DMS53 (cell line): ENCODE data around the gene RRP7A.
"Not testable (repeated sequence)": the region's sequence is repeated elsewhere in the genome, so short reads cannot be mapped to it uniquely, and the experiment has no call there.

Source experiments
- DNase-seq: peaks from one replicate; lab custom pipeline; 2025; lab: John Stamatoyannopoulos, UW

The RRP7A gene

DNA sequence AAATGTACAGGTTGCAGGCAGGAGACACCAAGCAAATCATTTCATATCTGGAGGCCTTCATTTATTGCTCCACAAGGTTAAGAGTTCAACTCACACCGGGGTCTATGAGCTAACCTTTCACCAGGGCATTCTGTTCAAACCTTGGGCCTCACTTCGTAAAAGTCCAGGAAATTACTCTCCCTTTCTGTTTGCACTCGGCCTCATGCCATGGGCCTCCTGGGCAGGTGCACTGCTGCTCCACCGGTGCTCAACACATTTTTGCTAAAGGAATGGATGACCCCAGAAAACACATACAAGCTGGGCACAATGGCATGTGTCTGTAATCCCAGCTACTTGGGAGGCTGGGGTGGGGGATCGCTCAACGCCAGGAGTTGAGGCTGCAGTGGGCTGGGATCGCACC, 16.6 kb upstream of the RRP7A start:
- no peak for DNase-seq

DNA sequence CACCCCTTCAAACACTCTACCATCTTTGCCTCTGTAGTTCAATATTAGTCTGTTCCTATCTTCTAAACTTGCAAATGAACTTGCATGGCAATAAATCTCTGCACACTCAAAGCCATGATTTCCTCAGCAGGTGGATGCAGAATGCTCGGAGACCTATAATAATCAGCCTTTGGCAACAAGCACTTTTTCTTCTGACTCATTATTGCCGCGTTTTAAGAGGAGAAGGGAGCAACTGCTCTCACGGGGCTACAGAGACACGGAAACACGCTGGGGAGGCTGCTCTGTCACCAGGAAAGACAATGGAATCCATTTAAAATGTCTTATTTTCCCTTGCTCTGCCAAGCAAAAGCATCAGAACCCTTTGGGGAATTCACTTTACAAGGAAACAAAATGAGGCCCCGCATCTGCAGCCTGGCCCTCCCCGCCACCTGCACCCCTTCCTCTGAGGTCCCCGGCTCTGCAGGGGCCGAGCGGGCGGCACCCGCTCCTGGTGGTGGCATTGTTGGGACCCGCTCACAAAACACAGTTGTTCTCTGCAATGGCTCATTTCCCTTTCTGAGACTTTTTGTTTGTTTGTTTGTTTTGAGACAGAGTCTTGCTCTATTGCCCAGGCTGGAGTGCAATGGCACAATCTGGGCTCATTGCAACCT, 15.6 kb upstream of the RRP7A start:
- not testable (repeated sequence) for DNase-seq

DNA sequence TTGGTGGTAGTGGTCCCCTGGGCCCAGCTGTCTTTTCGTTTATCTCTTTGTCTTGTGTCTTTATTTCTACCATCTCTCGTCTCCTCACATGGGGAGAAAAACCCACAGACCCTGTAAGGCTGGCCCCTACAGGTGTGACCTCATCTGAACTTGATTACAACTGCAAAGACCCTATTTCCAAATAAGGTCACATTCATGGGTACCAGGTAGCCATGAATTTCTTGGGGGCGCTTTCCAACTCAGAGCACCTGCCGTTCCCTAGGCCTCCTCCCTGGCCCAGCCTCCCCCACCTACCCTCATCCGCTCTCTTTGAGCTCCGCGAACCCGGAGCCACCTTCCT, 14.0 kb upstream of the RRP7A start:
- no peak for DNase-seq

DNA sequence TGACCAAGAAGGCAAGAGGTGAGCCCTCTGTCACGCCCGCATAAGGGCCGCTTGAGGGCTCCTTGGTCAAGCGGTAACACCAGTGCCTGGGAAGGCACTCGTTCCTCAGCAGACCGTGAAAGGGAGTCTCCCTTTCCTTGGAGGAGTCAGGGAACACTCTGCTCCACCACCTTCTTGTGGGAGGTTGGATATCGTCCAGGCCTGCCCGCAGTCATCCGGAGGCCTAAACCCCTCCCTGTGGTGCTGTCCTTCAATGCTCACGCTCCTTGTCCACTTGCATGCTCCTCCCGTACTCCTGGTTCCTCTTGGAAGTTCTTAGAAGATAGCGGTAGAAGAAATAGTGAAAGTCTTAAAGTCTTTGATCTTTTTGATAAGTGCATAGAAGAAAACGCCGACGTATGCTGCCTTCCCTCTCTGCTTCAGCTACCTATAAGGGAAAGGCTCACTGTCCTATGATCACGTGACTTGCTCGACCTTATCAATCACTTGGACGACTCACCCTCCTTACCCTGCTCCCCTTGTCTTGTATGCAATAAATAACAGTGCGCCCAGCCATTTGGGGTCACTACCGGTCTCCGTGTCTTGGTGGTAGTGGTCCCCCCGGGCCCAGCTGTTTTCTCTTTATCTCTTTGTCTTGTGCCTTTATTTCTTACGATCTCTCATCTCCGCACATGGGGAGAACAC, 11.9 kb upstream of the RRP7A start:
- DNase-seq = not testable (repeated sequence)

DNA sequence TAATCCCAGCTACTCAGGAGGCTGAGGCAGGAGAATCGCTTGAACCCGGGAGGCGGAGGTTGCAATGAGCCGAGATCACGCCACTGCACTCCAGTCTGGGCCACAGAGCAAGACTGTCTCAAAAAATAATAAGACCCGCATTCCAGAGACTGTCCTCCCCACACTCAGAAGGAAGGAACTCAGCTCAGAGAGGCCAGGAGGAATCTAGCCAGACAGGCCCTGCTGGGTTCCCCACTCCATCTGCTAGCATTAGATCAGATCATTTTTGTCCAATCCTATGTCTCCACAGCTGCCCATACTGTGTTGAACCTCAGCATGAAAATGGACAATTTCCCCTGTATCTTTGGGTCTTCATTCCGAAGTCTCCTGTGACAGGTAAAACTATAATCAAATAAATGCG, 9.8 kb upstream of the RRP7A start:
- not testable (repeated sequence) for DNase-seq

DNA sequence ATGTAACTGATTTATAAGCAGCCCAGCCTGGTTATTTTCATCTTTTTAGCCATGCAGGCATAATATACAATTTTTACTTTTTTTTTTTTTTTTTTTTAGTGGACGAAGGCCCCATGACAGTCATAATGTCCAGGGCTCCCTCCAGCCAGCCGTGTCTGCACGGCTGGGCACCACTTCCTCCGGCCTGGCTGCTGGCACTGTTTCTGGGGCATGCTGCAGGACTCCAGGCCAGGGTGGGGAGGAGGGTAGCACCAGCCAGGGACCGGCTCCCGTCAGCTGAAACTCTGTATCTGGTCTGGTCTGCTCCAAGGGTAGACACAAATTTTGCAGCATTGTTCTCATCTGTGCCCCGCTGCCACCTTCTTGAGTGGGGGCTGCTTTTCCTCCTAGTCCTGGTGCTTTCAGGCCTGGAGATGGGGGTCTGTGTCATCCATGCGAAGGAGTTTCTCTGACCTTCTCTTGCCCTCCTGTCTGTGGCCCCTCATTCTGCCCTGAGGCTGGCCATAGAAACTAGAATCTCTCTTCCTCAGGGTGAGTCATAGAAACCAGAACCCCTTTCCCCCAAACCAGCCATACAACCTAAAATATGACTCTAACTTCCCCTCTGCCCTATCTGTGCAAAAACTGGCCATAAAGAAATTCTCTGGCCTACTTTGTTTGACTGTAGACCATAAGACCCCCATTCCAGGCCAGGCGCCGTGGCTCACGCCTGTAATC, 9.2 kb upstream of the RRP7A start:
- DNase-seq = no peak

DNA sequence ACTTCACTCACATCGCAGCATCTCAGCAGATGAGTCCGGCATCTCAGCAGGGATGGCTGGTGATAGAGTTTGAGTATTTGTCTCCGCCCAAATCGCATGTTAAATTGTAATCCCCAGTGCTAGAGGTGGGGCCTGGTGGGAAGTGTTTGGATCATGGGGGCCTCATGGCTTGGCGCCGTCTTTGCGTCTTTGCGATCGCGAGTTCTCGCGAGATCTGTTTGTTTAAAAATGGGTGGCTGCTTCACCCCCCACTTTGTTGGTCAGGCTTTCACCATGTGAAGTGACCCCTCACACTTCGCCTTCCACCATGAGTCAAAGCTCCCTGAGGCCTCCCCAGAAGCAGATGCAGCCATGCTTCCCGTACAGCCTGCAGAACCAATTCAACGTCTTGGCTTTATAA, 3.0 kb upstream of the RRP7A start:
- no peak for DNase-seq

DNA sequence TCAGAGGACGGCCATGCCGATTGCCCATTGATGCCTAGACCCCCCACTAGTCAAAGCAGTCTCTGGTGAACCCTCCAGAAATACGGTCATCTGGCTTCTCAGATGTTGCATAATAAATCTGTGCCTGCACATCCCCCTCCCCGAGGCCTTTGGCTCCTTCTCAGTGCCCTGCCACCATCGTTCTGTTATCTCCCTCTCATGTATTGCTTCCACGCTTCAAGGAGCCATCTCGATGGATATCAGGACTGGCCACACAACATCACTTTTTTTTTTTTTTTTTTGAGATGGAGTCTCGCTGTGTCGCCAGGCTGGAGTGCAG, 1.6 kb upstream of the RRP7A start:
- no peak for DNase-seq

DNA sequence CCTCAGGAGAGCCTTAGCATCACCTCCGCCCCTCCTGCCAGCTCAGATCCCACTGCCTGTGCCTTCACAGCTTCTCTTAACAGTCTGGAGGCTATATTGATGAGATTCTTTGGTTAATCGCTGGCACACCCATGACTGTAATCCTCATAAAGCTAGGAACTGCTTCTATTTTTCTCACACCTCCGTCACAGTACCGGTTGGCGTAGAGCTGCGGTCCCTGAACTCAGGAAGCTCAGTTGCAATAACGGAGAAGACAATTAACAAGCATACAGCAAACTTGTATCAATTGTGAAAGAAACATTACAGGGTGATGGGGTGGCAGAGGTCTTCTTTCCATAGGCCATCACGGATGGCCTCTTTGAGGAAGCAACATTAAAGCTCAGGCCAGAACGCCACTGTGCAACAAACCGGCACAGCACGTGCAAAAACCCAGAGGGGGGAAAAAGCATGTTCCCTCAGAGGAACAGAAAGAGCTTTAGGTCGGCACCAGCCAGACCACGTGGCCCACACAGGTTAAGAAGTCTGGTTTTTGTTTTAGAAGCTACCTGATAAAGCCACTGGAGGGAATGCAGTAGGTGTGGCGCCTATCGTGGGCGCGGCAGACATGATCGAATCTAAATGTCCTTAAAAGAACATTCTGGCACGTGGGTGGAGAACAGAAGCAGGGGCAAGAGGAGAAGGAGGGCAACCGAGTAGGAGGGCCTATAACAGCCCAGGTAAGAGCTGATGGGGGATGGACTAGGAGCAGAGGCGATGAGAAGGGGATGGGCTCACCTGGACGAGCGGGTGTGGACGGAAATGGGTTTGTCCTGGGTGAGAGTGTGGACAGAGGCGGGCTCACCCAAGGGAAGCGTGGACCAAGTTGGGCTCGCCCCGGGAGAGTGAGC, 715 bp downstream of the RRP7A start:
- peak; percentile 16 for DNase-seq

DNA sequence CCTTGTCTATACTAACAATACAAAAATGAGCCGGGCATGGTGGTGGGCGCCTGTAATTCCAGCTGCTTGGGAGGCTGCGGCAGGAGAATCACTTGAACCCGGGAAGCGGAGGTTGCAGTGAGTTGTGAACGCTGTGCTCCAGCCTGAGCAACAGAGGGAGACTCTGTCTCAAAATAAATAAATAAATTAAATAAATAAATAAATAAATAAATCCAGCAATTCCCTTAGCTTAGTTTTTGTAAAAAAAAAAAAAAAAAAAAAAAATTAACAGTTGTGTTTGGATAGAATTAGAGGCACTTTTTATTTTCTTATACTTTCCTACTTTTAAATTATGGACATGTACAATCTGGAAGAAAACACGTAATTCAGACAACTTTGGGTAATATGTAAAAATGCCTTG, 2.5 kb downstream of the RRP7A start:
- DNase-seq = not testable (repeated sequence)

DNA sequence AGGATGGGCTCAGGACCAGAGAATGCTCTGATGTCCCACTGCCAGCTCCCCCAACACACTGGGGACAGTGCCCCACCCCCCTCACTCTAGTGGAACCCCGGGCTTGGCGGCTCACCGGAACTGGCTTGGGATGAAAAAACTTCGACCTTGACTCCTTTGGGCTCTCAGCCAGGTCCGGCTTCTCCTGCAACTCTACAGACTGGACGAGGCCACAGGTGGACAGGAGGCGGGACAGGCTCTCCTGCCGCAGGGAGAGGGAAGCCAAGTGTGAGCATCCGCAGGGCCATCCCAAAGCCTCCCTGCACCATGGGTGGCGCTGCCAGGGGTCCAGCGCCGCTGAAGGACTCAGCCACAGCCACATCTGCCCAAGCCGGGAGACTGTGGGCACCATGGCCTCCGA, 3.7 kb downstream of the RRP7A start:
- DNase-seq = no peak

DNA sequence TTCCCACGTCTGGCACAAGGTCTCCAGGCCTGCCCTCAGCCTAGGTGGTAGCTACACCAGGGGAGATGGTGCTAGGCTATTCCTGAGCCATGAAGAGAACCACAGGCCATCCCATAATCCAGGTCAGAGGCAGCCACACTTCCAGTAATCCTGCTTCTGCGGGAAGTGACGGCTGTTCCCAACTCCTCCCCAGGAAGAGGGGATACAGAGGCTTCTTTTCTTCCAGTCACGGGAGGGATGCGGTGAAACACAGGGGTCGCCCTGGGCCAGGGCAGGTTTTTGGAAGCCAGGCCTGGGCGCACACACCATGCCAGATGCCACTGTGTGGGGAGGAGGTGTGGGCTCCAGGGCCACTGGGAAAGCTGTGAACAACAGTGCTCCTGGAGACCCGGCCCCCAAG, 4.3 kb downstream of the RRP7A start:
- not testable (repeated sequence) for DNase-seq

DNA sequence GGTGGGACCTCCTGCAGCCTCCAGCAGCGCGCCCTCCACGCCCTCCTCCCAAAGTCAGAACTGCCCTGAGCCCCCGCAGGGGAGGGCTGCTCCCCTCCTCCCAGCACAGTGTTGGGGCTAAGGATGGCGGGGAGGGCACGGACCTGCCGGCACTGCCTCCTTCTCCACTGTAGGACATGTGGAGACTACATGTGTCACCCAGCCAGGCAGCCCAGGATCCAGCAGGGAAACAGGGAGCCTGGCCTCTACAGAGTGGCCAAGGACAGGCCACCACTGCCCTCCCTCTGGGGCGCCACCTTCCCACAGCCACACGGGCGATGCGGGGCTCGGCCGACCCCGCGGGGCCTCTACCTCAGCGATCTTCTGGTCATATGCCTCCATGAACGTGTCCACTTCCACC, 5.3 kb downstream of the RRP7A start:
- DNase-seq = not testable (repeated sequence)

DNA sequence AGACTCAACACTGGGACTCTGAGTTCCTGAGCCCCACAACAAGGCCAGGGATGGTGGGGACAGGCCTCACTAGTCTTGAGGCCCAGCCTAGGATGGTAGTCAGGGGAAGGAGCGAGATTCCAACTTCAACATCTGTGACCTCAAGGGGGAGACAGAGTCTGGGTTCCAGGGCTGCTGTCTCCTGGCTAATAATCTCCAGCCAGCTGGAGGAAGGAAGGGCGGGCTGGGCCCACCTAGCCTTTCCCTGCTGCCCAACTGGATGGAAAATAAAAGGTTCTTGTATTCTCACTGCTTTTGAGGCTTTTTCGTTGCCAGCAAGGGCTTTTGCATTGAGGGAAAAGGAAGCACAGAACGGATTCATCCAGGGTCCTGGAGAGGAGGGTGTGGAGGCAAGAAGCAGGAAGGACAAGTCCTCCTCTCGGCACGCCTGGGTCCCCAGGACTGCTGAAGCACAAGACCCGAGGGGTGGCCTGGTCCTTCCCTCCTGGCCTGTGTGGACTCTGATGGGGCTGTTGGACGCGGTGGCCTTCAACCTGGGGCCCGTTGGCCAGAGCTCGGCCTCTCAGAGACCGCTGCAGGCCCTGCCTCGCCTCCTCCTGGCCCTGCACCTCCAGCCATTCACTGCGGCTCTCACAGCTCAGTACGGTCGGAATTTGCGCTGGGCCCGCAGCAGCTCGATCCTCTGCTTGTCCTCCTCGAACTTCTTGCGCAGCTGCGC, 7.2 kb downstream of the RRP7A start:
- DNase-seq = peak; percentile 12

DNA sequence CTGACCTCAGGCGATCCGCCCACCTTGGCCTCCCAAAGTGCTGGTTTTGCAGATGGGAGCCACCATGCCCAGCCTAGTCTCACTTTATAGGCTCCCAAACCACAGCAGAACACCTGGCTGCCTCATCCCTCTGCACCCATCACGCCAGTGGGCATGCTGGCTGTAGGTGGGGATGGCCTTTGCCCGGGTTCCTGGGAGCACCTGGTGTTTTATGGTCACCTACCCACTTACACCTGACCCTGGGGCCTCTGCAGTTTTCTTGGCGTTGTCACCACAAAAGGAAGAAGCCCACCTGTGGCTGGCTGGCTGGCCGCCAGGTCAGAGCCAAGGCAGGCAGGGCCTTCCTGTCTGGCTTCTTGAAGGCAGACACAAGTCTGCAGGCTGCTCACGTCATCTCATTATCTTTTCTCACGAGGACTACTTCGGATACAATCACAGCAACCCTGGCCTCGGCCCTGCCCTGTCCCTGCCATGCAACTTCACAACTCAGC, 8.2 kb downstream of the RRP7A start:
- no peak for DNase-seq

DNA sequence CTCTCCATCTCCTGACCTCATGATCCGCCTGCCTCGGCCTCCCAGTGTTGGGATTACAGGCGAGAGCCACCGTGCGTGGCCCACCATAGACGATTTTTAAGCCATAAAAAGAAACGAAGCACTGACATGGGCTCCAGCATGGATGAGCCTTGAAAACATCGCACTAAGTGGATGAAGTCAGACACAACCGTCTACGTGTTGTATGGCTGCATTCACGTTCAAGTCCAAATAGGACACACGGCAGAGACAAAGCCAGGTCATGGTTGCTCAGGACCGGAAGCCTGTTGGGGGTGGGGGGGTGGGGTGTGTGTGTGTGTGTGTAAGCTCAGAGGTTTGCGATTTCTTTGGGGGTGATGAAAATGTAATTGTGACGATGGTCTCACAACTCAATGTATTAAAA, 10.0 kb downstream of the RRP7A start:
- peak; percentile 30 for DNase-seq

DNA sequence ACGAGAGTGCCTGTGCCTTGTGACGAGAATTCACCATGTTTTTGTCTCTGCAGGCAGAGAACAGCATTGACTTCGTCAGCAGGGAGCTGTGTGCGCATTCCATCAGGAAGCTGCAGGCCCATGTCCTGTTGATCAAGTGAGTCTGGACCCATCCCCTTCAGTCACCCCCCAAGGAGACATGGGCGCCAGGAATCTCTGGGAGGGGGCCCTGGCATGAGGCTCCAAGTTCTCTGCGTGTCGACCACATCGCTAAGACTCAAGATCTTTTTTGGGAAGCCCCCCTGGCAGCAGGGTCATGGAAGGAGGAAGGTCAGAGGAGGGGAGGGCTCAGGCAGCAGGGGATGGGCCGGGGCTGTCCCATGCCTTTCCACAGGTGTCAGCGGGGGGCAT, 10.6 kb downstream of the RRP7A start:
- not testable (repeated sequence) for DNase-seq

DNA sequence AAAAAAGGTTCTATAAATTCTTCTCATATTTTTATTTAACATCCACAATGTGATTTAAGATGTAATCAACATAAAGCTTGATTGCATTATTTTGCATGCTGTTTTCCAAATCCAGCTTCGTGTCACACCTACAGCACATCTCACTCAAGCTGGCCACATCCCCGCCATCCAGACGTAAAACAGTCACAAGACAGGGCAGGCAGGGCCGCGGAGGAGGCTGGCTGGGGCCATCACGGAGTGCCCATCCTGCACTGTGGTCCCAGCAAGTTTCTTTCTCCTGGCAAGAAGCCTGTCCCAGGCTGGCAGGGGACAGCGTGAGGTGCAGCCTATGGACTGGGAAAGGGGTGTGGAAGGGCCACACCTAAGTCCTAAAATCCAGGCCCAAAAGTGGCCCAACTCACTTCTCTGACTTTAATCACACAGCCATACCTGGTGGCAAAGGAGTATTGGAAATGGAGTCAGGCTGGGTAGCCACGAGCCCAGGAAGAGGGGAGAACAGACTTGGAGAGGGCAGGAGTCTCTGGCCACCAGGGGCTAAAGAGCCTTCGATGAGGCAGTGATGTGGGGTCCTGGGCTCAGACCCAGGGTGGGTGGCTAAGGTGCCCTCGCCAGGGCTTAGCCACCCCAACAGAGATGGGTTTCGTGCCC, 11.1 kb downstream of the RRP7A start:
- not testable (repeated sequence) for DNase-seq

DNA sequence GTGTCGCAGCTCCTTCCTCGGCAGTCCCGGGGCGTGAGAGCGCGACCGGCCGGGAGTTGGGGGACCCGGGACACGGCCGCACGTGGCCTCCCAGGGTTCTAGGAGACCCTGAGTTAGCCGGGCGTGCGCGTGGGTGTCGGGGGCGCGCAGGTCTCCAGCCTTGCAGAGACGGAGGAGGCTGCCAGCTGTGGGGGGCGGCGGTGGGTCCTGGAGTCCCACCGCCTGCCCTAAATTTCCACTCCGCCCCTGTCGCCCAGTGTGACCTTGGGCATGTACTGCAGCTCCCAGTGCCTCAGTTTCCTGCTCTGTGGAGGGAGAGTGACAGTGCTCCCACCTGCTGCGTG, 18.8 kb downstream of the RRP7A start:
- DNase-seq = no peak

DNA sequence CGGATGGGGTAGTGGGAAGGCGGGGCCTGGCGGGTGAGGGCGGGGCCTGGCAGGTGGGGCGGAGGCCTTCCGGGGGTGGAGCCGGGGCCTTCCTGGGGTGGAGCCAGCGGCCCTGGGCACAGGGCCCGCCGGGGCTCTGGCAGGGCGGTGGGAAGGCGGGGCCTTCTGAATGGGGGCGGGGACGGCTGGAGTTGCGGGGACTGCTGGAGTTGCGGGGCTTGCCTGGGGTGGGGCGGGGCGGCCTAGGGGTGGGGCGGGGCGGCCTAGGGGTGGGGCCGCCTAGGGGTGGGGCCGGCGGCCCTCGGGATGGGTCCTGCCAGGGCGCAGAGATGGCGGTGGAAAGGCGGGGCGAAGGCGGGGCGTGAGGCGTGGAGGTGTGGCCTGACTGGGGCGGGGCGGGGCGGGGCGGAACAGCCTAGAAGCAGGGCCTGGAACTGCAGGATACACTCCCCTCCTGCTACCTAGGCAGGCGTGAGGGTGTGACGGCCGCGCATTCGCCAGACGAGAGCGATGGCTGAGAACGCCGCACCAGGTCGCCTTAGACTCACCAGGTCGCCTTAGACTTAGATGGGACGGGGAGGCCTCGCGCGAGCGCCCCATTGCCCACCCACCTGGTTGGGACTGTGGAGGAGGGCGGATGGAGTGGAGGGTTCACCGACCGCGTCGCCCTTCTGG, 19.3 kb downstream of the RRP7A start:
- DNase-seq = peak; percentile 10

DNA sequence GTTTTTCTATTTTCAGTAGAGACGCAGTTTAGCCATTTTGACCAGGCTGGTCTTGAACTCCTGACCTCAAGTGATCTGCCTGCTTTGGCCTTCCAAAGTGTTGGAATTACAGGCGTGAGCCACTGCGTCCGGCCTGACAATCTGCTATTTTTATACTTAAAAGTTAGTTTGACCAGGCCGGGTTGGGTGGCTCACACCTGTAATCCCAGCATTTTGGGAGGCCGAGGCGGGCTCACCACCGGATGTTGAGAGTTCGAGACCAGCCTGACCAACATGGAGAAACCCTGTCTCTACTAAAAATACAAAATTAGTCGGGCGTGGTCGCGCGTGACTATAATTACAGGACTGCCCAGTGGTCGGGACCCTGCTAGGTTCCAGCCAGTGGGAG, 19.8 kb downstream of the RRP7A start:
- not testable (repeated sequence) for DNase-seq
